OCI-LY7 (cell line): Measurements from ENCODE around the gene CNTNAP5. TPM values are rescaled to one million over a fixed set of nuclear protein-coding genes. Genes with fewer than 3 reads are reported as not detected.

ENCODE experiments used
- BruUV-seq: library from RNA; stranded (reverse); fragments of 400-500 nt; replicated peaks from 2 replicates; lab custom pipeline; 2021; lab: Mats Ljungman, UMichigan
- CTCF ChIA-PET: fragments of 300-600 bp; sonication (Branson Sonifier 250); formaldehyde crosslinking; loops from one replicate; lab custom pipeline; 2022; ENCODE audit warnings: antibody characterized with exemption; ENCODE audit not compliant: unreplicated experiment; lab: Charles Lee
- POLR2A ChIA-PET: fragments of 300-600 bp; sonication (Branson Sonifier 250); formaldehyde crosslinking; loops from one replicate; lab custom pipeline; 2022; ENCODE audit warnings: antibody characterized with exemption; lab: Charles Lee
- DNase-seq: peaks from one replicate; pipeline ENCODE4 v3.0.0-alpha.2; 2015; ENCODE audit warnings: low spot score
- H2AFZ ChIP-seq: fragments of 200-600 bp; sonication (generic), shearing (Covaris generic); 2 replicates; pipeline ENCODE4 v1.6.1; 2014; ENCODE audit warnings: mild to moderate bottlenecking, antibody characterized with exemption, low read length, moderate library complexity
- H3K27ac ChIP-seq: fragments of 200-600 bp; sonication (generic); 2 replicates; pipeline ENCODE4 v1.5.1; 2014; ENCODE audit warnings: mixed run types, low read depth, mild to moderate bottlenecking, moderate library complexity, low read length, inconsistent platforms; ENCODE audit not compliant: poor library complexity, severe bottlenecking
- H3K36me3 ChIP-seq: fragments of 200-600 bp; sonication (generic); 2 replicates; pipeline ENCODE4 v1.6.1; 2014; ENCODE audit warnings: mild to moderate bottlenecking, antibody characterized with exemption, low read length, moderate library complexity, mixed read lengths; ENCODE audit not compliant: insufficient read depth
- H3K4me1 ChIP-seq: fragments of 200-600 bp; sonication (generic); 2 replicates; pipeline ENCODE4 v1.5.1; 2014; ENCODE audit warnings: mild to moderate bottlenecking, low read length; ENCODE audit not compliant: insufficient read depth, poor library complexity, severe bottlenecking
- H3K4me2 ChIP-seq: fragments of 200-600 bp; sonication (generic); 2 replicates; pipeline ENCODE4 v1.6.1; 2014; ENCODE audit warnings: mild to moderate bottlenecking, low read length
- H3K4me3 ChIP-seq: fragments of 200-600 bp; sonication (generic); 2 replicates; pipeline ENCODE4 v1.5.1; 2014; ENCODE audit warnings: mild to moderate bottlenecking, low read depth, low read length; ENCODE audit not compliant: poor library complexity, severe bottlenecking
- H3K79me2 ChIP-seq: fragments of 200-600 bp; sonication (generic); 2 replicates; pipeline ENCODE4 v1.6.1; 2016; ENCODE audit warnings: low read depth, mild to moderate bottlenecking, low read length, moderate library complexity, mixed read lengths; ENCODE audit not compliant: insufficient read depth
- H3K9me2 ChIP-seq: fragments of 200-600 bp; sonication (generic); 2 replicates; pipeline ENCODE4 v1.6.1; 2016; ENCODE audit warnings: mild to moderate bottlenecking, low read length, mixed read lengths; ENCODE audit not compliant: insufficient read depth
- H3K9me3 ChIP-seq: fragments of 200-600 bp; sonication (generic); 2 replicates; pipeline ENCODE4 v1.6.1; 2014; ENCODE audit warnings: mild to moderate bottlenecking, mixed run types, low read length, mixed read lengths
- H4K20me1 ChIP-seq: fragments of 200-600 bp; sonication (generic); 2 replicates; pipeline ENCODE4 v1.6.1; 2014; ENCODE audit warnings: mild to moderate bottlenecking, antibody characterized with exemption, low read length, moderate library complexity, mixed read lengths; ENCODE audit not compliant: insufficient read depth
- EZH2phosphoT487 ChIP-seq: fragments of 200-600 bp; sonication (generic); IDR thresholded peaks from 2 replicates; pipeline ENCODE4 v1.6.1; 2018; ENCODE audit warnings: low read depth, borderline replicate concordance, mild to moderate bottlenecking, mixed run types, antibody characterized with exemption, low read length, moderate library complexity, mixed read lengths
- intact Hi-C: fragments of 100-400 bp; cut with micrococcal nuclease; formaldehyde crosslinking; loops from one replicate; pipeline ENCODE4 v1.10.0; 2022; ENCODE audit not compliant: unreplicated experiment
- total RNA-seq, 2 experiments: library from RNA; depleted of rRNA in 1 of 2; stranded (reverse); fragments of >200 nt in 1 of 2; shearing (Covaris generic) in 1 of 2; gene quantifications; 2 replicates each; pipeline ENCODE4 v1.2.3, GENCODE V29; 2014 to 2022
- TF ChIP-seq, protein P1 (sequence below): fragments of 200-600 bp; sonication (generic); conservative IDR thresholded peaks from 2 replicates; pipeline ENCODE4 v1.5.1; 2014; ENCODE audit warnings: mild to moderate bottlenecking, antibody characterized with exemption, low read length, moderate library complexity, mixed read lengths

Gene CNTNAP5
- total RNA-seq, 2 experiments from 2014 or later: not detected

GRCh38 chr2:124666976-124667375, 641.9 kb downstream of the CNTNAP5 start:
- Histone ChIP-seq H3K4me2 (no peak overlapping the region), H3K4me1 (no peaks in the 10 kb centered on the region), H3K9me2 (no peaks in the 10 kb centered on the region), H3K79me2 (no peaks in the 10 kb centered on the region), H3K27ac (no peak overlapping the region), H3K36me3 (no peaks in the 10 kb centered on the region), H4K20me1 (no peaks in the 10 kb centered on the region), H2AFZ (no peak overlapping the region), H3K9me3 (no peaks in the 10 kb centered on the region), H3K4me3 (no peak overlapping the region)
- TF ChIP-seq, protein P1, sequence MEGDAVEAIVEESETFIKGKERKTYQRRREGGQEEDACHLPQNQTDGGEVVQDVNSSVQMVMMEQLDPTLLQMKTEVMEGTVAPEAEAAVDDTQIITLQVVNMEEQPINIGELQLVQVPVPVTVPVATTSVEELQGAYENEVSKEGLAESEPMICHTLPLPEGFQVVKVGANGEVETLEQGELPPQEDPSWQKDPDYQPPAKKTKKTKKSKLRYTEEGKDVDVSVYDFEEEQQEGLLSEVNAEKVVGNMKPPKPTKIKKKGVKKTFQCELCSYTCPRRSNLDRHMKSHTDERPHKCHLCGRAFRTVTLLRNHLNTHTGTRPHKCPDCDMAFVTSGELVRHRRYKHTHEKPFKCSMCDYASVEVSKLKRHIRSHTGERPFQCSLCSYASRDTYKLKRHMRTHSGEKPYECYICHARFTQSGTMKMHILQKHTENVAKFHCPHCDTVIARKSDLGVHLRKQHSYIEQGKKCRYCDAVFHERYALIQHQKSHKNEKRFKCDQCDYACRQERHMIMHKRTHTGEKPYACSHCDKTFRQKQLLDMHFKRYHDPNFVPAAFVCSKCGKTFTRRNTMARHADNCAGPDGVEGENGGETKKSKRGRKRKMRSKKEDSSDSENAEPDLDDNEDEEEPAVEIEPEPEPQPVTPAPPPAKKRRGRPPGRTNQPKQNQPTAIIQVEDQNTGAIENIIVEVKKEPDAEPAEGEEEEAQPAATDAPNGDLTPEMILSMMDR: no peak
- TF ChIP-seq EZH2phosphoT487: no peak
- no TSS peak for BruUV-seq
- ChIA-PET POLR2A (interaction anchor here (0.6 kb wide), 1 partner anchor 855 kb away, joined by 7 read pairs; no protein-coding TSS in a partner anchor), CTCF (no interaction called here)
- no peak for DNase-seq
- intact Hi-C loops: no loop called here

- Histone ChIP-seq H3K4me2 (no peak overlapping the region), H3K9me3 (no peaks in the 10 kb centered on the region), H3K27ac (no peak overlapping the region), H3K79me2 (no peaks in the 10 kb centered on the region), H3K4me1 (no peaks in the 10 kb centered on the region), H3K36me3 (no peaks in the 10 kb centered on the region), H3K9me2 (no peaks in the 10 kb centered on the region), H2AFZ (no peak overlapping the region), H4K20me1 (no peaks in the 10 kb centered on the region), H3K4me3 (no peak overlapping the region)
- DNase-seq: no peak
- intact Hi-C loops: no loop called here
- ChIA-PET CTCF (no interaction called here), POLR2A (no interaction called here)
- no TSS peak for BruUV-seq
- TF ChIP-seq EZH2phosphoT487: no peak
- TF ChIP-seq, protein P1: no peak
These were observed 643.1 kb downstream of the CNTNAP5 start for GRCh38 chr2:124668161-124668560.

DNA sequence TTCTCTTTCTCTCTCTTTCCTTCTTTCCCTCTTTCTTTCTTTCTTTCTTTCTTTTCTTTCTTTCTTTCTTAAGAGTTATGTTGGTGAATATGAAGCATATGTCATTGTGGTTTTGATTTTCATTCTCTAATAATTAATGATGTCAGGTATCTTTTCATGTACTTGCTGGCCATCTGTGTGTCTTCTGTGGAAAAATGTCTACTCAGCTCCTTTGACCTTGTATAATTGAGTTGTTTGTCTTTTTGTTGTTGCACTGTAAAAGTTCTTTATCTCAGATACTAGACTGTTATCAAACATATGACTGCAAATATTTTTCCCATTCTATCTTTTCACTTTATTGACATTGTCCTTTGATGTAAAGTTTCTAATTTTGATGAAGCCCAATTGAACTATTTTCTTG, 645.1 kb downstream of the CNTNAP5 start:
- Histone ChIP-seq H3K4me3 (no peak overlapping the region), H3K27ac (no peak overlapping the region), H2AFZ (no peak overlapping the region), H3K36me3 (no peaks in the 10 kb centered on the region), H4K20me1 (no peaks in the 10 kb centered on the region), H3K4me1 (no peaks in the 10 kb centered on the region), H3K4me2 (no peak overlapping the region), H3K9me2 (no peaks in the 10 kb centered on the region), H3K9me3 (no peaks in the 10 kb centered on the region), H3K79me2 (no peaks in the 10 kb centered on the region)
- ChIA-PET POLR2A (interaction anchor here (0.6 kb wide), 1 partner anchor 10 kb away, joined by 10 read pairs; no protein-coding TSS in a partner anchor), CTCF (no interaction called here)
- intact Hi-C loops: no loop called here
- BruUV-seq: no TSS peak
- no peak for DNase-seq
- TF ChIP-seq, protein P1: no peak
- no peak for TF ChIP-seq EZH2phosphoT487
